MCF 10A (cell line): ENCODE measurements around the gene RASSF5. TPM values are rescaled to one million over a fixed set of nuclear protein-coding genes. Genes with fewer than 3 reads are reported as not detected.
A peak's percentile ranks its signal among the peaks of the same experiment; 100 is the strongest.

Source experiments
- BruUV-seq: library from RNA; stranded (reverse); fragments of 400-500 nt; replicated peaks from 2 replicates; lab custom pipeline; 2021; lab: Mats Ljungman, UMichigan
- CTCF ChIA-PET: fragments of 300-600 bp; sonication (Branson Sonifier 250); formaldehyde crosslinking; extraction: SDS; loops from one replicate; lab custom pipeline; 2021; ENCODE audit warnings: antibody characterized with exemption, inconsistent platforms; lab: Yijun Ruan, JAX
- POLR2A ChIA-PET: fragments of 300-600, 350-650 bp; sonication (Branson Sonifier 250); formaldehyde crosslinking; extraction: SDS; loops from one replicate; lab custom pipeline; 2020; ENCODE audit warnings: antibody characterized with exemption, inconsistent platforms; lab: Yijun Ruan, JAX
- DNase-seq: peaks from one replicate; pipeline ENCODE4 v3.0.0-alpha.2; 2018; ENCODE audit not compliant: unreplicated experiment
- H3K27ac Mint-ChIP-seq: one replicate; pipeline ENCODE4 v1.8.0; 2022; ENCODE audit warnings: mild to moderate bottlenecking, low read depth, mixed read lengths; ENCODE audit not compliant: unreplicated experiment
- H3K27me3 Mint-ChIP-seq: one replicate; pipeline ENCODE4 v1.8.0; 2022; ENCODE audit warnings: mixed read lengths; ENCODE audit not compliant: insufficient read depth, unreplicated experiment
- H3K36me3 Mint-ChIP-seq: one replicate; pipeline ENCODE4 v1.8.0; 2022; ENCODE audit warnings: mild to moderate bottlenecking, moderate library complexity, mixed read lengths; ENCODE audit not compliant: insufficient read depth, unreplicated experiment
- H3K4me1 Mint-ChIP-seq: one replicate; pipeline ENCODE4 v1.8.0; 2022; ENCODE audit warnings: mixed read lengths; ENCODE audit not compliant: insufficient read depth, unreplicated experiment
- H3K4me3 Mint-ChIP-seq: one replicate; pipeline ENCODE4 v1.8.0; 2022; ENCODE audit warnings: mild to moderate bottlenecking, moderate library complexity, mixed read lengths; ENCODE audit not compliant: unreplicated experiment
- H3K9me3 Mint-ChIP-seq: one replicate; pipeline ENCODE4 v1.8.0; 2022; ENCODE audit warnings: mixed read lengths; ENCODE audit not compliant: unreplicated experiment
- intact Hi-C: fragments of 100-400 bp; cut with micrococcal nuclease; formaldehyde crosslinking; loops from 2 replicates; pipeline ENCODE4 v1.14.1; 2022
- total RNA-seq: library from RNA; stranded (reverse); gene quantifications from 2 replicates; pipeline ENCODE4 v1.2.3, GENCODE V29; 2022
- TF ChIP-seq, protein P1 (sequence below): fragments of 200-600 bp; IDR thresholded peaks from one replicate; pipeline ENCODE4 v1.8.0; 2022; ENCODE audit warnings: antibody characterized with exemption, mild to moderate bottlenecking; ENCODE audit not compliant: unreplicated experiment

Gene RASSF5
- total RNA-seq, 1 experiment from 2014 or later: 8.3 TPM

DNA sequence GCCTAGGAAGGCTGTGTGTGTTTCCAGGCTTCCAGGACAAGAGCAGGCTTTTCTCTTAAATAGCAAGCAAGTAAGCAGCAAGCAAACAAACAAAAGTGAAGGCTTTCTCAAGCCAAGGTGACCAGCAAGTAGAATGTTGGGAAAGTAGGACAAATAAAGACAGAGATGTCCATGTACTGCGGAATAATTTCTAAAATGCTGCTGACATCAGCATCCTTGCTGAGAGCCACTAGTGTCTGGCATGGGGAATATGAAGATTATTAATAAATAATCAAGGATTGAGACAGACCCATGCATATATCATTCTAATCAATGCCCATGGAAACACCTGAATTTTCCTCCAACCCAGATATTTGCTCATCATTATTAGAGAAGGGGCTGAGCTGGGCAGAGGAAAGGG is 121.6 kb downstream of the RASSF5 start:
- Mint-ChIP-seq H3K27me3 (peaks cover 12% of the 10 kb centered on the region), H3K4me1 (peaks cover 9% of the 10 kb centered on the region), H3K4me3 (no peak overlapping the region), H3K9me3 (peaks cover 8% of the 10 kb centered on the region), H3K27ac (no peak overlapping the region), H3K36me3 (no peaks in the 10 kb centered on the region)
- ChIA-PET POLR2A (interaction anchor here (0.6 to 13.3 kb wide), 2 partner anchors 11 to 18 kb away, joined by 3 to 215 read pairs; partner anchors contain the start of gene EIF2D), CTCF (interaction anchor here (0.6 to 36.8 kb wide), 15 partner anchors 8 to 353 kb away, joined by 3 to 1191 read pairs (median 4); partner anchors contain the start of gene EIF2D)
- TF ChIP-seq, protein P1, sequence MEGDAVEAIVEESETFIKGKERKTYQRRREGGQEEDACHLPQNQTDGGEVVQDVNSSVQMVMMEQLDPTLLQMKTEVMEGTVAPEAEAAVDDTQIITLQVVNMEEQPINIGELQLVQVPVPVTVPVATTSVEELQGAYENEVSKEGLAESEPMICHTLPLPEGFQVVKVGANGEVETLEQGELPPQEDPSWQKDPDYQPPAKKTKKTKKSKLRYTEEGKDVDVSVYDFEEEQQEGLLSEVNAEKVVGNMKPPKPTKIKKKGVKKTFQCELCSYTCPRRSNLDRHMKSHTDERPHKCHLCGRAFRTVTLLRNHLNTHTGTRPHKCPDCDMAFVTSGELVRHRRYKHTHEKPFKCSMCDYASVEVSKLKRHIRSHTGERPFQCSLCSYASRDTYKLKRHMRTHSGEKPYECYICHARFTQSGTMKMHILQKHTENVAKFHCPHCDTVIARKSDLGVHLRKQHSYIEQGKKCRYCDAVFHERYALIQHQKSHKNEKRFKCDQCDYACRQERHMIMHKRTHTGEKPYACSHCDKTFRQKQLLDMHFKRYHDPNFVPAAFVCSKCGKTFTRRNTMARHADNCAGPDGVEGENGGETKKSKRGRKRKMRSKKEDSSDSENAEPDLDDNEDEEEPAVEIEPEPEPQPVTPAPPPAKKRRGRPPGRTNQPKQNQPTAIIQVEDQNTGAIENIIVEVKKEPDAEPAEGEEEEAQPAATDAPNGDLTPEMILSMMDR: no peak
- DNase-seq: no peak
- no TSS peak for BruUV-seq
- intact Hi-C loops: no loop called here

- POLR2A ChIA-PET: interaction anchor here (0.6 to 13.3 kb wide), 9 partner anchors 9 to 1120 kb away, joined by 3 to 215 read pairs (median 5); partner anchors contain the start of gene EIF2D
- DNase-seq: peak; percentile 76
- H3K4me1 Mint-ChIP-seq: peaks cover 22% of the 10 kb centered on the region
- no peak overlapping the region for H3K4me3 Mint-ChIP-seq
- CTCF ChIA-PET: interaction anchor here (0.5 to 36.8 kb wide), 32 partner anchors 9 to 1508 kb away, joined by 3 to 1191 read pairs (median 4); partner anchors contain the start of genes EIF2D, IKBKE, IL20 and IL24
- no TSS peak for BruUV-seq
- H3K9me3 Mint-ChIP-seq: peaks cover under 1% of the 10 kb centered on the region
- H3K36me3 Mint-ChIP-seq: peaks cover 6% of the 10 kb centered on the region
- TF ChIP-seq, protein P1: peak; percentile 28
- intact Hi-C loops: loop anchor here (1.0 to 10.0 kb wide), 2 partner anchors 177 to 444 kb away; no protein-coding TSS in a partner anchor
- no peak overlapping the region for H3K27ac Mint-ChIP-seq
- H3K27me3 Mint-ChIP-seq: peaks cover 12% of the 10 kb centered on the region
These were observed 123.8 kb downstream of the RASSF5 start for GRCh38 chr1:206631085-206631509.

- BruUV-seq: no TSS peak
- peak overlapping the region; percentile 89 for H3K4me3 Mint-ChIP-seq
- peak; percentile 95 for DNase-seq
- no peaks in the 10 kb centered on the region for H3K9me3 Mint-ChIP-seq
- POLR2A ChIA-PET: interaction anchor here (0.6 to 13.3 kb wide), 23 partner anchors 9 to 720 kb away, joined by 3 to 215 read pairs (median 5); partner anchors contain the start of gene EIF2D
- H3K36me3 Mint-ChIP-seq: peaks cover 12% of the 10 kb centered on the region
- intact Hi-C loops: loop anchor here (1.0 to 10.0 kb wide), 6 partner anchors 25 to 441 kb away; no protein-coding TSS in a partner anchor
- peaks cover 38% of the 10 kb centered on the region for H3K4me1 Mint-ChIP-seq
- CTCF ChIA-PET: interaction anchor here (0.7 to 36.8 kb wide), 32 partner anchors 9 to 779 kb away, joined by 3 to 1191 read pairs (median 6); partner anchors contain the start of genes EIF2D and IL10
- H3K27ac Mint-ChIP-seq: peak overlapping the region; percentile 82
- H3K27me3 Mint-ChIP-seq: peaks cover 3% of the 10 kb centered on the region
- TF ChIP-seq, protein P1: no peak
These were observed 126.4 kb downstream of the RASSF5 start for GRCh38 chr1:206633708-206634121.

DNA sequence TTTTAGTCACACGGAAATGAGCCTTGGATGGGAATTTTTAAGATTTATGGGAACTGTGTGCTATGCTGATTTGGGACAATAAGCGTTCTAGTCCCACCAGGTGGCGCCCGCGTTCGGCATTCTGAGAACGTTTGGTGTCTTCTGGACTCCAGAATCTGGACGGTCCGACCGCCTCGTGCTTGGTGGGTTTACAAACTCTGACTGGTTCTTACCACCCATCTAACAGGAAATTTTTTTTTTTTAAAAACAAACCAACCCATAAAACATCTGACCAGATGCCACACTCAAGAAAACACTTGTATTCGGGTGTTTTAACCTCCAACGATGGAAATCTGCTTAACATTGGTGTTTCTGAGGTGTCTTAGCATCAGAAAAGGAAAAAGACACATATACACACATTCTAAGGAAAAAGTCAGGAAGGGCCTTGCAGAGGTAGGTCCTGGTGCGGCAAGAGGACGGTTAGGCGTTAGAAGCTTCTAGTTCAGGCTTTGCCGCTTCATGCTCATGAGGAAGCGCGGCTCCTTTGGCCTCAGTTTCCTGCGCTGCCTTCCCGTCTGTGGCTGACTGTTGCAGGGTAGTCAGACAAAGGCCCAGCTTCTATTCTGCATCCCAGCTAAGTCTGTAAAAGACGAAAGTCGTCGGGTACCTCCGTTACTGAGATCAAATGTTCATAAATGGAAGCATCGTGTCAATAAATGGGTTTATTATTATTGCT is 127.2 kb downstream of the RASSF5 start:
- H3K27me3 Mint-ChIP-seq: no peaks in the 10 kb centered on the region
- peaks cover 38% of the 10 kb centered on the region for H3K4me1 Mint-ChIP-seq
- ChIA-PET CTCF (interaction anchor here (0.6 to 36.8 kb wide), 46 partner anchors 10 to 501 kb away, joined by 3 to 1191 read pairs (median 5); partner anchors contain the start of genes C4BPB, EIF2D, IKBKE and IL10), POLR2A (interaction anchor here (0.6 to 13.3 kb wide), 52 partner anchors 10 to 441 kb away, joined by 3 to 215 read pairs (median 4); partner anchors contain the start of genes C1orf116, EIF2D, IKBKE and MAPKAPK2)
- peak overlapping the region; percentile 89 for H3K4me3 Mint-ChIP-seq
- H3K27ac Mint-ChIP-seq: peak overlapping the region; percentile 82
- peak; percentile 99 for DNase-seq
- H3K36me3 Mint-ChIP-seq: peaks cover 20% of the 10 kb centered on the region
- no peaks in the 10 kb centered on the region for H3K9me3 Mint-ChIP-seq
- intact Hi-C loops: loop anchor here (1.0 to 10.0 kb wide), 6 partner anchors 26 to 440 kb away; no protein-coding TSS in a partner anchor
- TF ChIP-seq, protein P1: peak; percentile 97
- TSS peak; percentile 98 for BruUV-seq
